SKM-1 treated with dmso at 0.1 percent for 144 hours (cell line): ENCODE data around the gene CCDC142.
"Not testable (repeated sequence)": the region's sequence is repeated elsewhere in the genome, so short reads cannot be mapped to it uniquely, and the experiment has no call there.

Experiments used
- DNase-seq: peaks from one replicate; lab custom pipeline; 2025; ENCODE audit not compliant: unreplicated experiment; lab: John Stamatoyannopoulos, UW

The CCDC142 gene

DNA sequence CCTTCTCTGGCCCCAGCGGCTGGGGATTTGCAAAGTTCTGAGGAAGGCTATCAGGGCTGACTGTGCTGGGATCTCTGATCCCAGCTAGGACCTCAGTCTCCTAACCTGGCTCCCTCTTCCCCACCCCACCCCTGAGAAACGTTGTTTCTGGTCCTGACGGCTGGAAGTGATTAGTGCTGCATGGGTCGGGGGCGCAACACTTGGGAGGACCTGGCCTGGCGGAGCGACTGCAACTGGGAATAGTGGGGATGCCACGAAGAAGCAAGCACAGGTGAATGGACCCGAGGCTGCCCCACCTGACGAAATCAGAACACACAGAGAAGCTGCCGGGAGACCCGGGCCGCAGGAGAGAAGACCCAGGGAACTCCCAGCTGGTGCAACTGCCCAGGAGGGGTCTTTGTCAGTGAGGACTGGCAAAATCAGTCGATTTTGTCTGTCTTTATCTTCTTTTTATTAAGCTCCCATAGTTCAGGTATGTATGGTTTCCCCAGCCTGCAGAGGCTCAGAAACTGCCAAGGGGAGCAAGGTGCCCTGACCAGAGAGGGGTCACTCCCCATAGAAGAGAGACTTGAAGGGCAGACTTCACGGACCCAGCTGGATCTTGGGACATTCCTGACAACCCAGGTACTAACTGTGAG, 17.3 kb upstream of the CCDC142 start:
- no peak for DNase-seq

DNA sequence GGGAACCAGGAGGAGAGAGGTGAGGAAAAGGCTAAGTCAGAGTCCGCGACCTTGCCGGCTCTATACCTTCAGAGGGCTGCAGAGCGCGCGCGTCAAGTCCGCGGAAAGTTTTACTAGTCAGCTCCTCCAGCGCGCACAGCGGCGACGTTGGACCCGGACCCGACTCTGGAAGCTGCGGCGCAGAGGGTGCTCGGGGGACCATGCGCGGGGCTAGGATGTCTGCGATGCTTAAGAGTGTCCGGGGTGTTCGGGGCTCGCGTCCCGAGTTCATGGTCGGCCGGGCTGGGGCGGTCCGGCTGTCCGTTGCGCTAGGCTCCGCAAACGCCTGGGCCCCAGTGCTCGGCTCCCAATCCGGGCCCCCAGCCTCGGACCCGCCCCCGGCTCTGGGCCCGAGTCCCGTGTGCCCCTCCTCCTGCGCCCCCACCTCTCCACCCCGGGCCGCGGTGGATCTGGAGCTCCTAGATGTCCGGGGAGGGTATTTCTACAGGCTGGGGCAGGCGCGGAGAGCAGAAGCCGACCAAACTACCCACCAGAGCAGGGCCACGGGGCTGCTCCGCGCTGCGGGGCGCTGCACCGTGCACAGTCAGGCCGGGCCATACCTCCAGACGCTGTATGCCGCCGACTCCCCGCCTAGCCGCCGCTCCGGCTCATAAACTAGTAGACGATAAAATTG, 16.6 kb upstream of the CCDC142 start, which contains the start of gene LBX2:
TSS of gene LBX2 (minus strand) at position 337 of the 673 bp plus-strand sequence. CDS start at position 271, 66 bp downstream.
- DNase-seq, result no peak

DNA sequence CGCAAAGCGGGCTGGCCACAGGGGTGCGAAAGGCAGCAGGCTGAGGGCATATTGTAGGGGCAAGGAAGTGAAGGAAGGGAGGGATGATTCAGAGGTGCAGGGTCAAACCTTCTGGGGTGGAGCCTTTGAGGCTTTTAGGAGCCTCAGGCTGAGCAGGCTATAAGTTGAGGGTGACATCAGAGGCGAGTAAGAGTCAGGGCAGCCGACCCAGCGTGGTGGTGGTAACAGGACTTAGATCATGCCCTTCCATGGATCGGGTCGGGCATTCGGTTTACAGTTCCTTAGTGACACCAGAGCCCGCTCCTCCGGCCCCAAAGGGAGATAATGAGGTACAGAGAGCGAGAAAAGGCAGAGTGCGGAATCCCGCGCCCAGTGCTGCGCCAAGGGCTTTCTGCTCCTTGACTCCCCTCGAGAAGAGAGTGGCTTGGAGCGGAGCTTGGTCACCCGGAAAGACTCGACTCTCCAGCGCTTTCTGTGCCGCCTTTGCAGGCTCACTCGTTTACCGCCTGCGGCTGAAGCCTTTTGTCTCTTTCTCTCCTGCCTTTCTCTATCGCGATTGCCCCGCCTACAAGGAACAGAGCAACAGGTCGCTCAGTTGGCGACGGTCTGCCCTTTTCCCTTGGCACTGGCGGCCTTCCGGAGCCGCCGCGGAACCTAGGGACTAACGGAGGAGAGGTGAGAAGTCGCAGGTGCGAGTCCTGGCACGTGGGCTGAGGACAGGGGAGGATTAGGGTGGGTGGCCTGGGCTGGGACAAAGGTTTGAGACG, 15.9 kb upstream of the CCDC142 start:
- DNase-seq, result no peak

DNA sequence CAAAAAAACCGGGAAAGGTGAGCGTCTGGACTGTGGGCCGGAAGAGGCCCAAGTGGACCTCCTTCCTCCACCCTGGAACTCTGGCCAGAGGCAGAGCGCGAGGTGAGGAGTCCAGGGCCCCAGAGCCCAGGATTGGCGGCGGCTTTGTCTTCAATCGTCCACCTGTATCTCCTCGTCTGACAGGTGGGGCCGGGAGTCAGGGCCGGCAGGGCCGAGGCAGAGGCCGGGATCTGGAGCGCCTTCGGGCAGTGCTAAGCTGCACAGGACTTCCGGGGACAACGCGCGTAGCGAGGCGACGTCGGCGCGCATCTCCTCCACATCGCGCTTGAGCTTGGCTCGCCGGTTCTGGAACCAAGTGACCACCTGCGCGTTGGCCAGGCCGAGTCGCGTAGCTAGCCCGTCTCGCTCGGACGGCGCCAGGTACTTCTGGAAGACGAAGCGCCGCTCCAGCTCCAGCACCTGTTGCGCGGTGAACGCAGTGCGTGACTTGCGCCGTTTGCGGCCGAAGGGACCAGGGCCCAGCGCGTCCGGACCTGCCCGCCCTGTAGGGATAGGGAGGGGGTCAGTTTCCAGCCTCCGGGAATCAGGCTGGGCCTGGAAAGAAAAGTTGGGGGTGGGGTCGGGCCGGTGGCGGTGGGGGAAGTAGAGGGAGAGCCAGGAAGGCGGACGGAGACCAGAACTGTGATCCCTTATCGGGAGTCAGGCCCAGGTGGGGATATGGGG, 15.1 kb upstream of the CCDC142 start:
- no peak for DNase-seq

DNA sequence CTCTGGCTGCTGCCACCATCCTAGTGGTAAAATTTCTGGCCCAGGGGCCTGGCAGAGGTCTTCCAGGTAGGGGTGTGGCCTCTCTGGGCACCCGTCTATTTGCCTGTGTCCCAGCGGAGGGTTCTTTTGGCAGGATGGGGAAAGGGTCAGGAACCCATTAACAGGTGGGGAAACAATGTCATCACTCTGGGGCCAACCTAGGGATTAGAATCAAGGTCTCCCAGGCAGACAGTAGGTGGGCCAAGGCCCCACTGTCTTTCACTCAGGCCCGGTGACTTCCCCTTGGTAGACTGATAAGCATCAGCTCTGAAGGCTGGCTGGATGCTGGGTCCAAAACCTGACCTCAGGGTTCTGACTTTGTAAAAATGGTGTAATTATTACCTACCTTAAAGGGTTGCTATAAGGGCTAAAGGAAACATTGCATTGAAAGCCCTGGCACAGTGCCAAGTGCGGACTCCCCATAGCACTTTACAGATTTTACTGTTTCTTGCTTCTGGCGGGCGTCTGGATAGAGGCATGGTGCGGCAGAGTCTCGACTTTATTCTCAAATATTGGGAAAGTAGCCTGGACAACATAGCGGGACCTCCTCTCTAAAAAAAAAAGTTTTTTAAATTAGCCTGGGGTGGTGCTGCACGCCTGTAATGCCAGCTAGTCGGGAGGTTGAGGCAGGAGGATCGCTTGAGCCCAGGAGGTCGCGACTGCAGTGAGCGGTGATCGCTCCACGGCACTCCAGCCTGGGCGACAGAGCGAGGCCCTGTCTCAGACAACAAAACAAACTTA, 14.4 kb upstream of the CCDC142 start:
- DNase-seq, result no peak

DNA sequence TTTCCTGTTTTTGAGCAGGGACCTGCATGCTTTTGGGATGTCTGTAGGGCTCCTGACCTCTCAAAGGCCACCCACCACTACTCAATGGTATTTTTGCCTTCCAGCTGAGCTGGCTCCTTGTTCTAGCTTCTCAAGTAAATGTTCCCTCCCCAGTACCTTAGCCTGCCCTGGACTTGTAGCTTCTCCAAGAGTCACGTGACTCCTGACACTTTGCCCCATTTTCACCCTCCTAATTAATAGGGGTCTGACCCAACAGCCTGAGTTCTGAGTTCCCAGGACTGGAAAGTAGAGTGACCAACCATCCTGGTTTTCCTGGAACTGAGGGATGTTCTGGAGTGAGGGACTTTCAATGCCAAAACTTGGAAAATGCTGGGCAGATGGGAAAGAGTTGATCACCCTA, 12.6 kb upstream of the CCDC142 start:
- DNase-seq, result no peak

DNA sequence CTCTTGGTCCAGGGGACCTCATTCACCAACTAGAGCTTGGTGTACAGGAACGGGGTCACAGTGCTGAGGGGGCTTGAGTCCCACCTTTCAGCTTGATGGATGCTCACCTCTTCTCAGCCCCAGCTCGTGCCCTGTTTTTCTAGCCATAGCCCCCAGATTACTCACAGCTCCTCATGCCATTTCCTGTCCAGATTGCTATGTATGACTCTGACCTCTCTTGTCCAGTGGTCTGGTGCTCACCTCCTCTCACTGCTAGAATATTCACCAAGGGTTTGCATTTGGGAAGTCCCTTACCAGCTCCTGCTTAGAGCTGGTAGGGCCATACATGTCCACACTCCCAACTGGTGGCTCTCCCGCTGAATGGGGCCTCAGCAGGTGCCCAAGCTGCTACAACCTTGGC, 10.7 kb upstream of the CCDC142 start:
- no peak for DNase-seq

DNA sequence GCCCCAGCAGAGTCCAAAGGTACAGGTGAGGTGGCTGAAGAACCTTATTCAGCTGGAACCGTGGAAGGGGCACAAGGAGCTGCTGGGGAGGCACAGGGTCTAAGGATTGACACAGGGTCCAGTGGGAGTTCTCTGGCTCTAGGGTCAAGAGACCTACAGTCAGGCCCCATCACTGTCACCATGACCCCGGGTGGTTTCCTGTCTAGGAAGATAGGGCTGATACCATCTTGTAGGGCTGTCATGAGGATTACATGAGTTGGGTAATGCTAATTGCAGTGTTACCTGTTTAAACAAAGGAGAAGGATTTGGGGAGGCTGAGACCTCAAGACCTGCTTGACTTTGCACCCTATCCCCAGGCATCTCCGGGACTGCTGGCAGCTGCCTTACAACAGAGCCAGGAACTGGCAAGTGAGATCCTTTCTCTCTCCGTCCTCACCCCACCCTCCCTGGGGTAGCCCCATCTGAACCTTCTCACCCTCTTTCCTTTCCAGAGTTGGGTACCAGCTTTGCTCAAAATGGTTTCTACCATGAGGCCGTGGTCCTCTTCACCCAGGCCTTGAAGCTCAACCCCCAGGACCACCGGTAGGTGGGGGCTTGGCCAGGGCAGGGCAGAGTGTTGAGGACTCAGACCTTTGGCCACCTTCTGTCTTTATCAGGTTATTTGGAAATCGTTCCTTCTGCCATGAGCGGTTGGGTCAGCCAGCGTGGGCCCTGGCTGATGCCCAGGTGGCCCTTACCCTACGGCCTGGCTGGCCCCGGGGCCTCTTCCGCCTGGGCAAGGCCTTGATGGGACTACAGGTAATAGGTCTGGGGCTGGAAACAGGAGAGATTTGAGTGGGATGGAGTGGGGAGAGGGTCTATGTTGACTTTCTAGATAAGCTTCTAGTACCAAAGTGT, 9.1 kb upstream of the CCDC142 start:
- no peak for DNase-seq

DNA sequence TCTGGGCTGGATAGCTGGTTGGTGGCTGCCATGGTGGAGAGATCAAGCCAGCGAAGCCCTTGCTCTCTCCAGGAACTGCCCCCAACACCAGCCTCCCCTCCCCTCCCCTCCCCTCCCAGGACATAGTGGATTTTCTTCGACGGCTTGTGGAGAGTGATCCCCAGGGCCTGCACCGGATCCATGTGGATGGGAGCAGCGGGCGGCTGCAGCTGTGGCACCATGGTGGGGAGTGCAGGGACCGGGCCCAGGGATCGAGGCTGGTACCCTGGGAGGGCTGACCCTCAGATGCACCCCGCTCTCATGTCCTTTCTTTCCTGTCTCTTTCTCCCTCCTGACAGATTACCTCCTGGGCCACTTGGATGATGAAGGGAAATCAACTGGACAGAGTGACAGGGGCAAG, 7.1 kb upstream of the CCDC142 start:
- DNase-seq, result no peak

DNA sequence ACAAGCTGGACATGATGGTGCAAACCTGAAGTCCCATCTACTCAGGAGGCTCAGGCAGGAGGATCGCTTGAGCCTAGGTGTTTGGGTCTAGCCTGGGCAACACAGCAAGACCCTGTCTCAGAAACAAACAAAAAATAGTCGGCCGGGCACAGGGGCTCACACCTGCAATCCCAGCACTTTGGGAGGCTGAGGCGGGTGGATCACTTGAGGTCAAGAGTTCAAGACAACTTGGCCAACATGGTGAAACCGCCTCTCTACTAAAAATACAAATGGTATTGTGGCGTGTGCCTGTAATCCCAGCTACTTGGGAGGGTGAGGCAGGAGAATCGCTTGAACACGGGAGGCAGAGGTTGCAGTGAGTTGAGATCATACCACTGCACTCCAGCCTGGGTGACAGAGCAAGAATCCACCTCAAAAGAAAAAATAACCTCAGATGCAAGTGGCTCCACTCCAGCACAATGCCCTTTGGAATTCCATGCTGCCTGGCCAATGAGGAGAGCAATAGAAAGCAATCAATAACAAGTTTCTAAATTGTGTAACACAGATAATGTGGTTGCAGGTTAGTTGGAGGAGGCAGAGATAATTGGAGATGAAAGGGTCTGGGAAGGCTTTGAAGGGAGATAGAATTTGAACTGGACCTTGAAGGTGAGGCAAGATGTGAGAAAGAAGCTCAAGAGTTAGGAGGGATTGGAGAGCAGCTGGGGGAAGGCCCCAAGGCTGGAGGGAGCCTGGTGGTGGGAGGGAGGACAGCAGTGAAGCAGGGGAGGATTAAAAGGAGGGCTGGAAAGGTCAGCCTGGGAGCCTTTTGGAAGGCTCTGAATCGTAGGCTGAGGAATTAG, 6.1 kb upstream of the CCDC142 start:
- DNase-seq, result no peak

DNA sequence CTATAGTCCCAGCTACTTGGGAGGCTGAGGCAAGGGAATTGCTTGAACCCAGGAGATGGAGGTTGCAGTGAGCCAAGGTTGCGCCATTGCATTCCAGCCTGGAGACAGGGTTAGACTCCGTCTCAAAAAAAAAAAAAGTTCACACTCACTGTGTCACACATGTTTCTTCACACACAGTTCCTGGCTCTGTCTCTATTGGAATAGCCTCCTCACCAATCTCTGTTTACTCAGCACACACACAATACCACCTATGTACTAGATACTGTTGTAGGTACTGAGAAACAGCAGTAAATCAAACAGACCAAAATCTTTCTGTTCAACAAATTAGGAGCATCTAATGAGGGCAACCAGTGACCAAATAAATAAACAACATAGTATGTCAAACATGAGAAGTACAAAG, 3.3 kb upstream of the CCDC142 start:
- no peak for DNase-seq

DNA sequence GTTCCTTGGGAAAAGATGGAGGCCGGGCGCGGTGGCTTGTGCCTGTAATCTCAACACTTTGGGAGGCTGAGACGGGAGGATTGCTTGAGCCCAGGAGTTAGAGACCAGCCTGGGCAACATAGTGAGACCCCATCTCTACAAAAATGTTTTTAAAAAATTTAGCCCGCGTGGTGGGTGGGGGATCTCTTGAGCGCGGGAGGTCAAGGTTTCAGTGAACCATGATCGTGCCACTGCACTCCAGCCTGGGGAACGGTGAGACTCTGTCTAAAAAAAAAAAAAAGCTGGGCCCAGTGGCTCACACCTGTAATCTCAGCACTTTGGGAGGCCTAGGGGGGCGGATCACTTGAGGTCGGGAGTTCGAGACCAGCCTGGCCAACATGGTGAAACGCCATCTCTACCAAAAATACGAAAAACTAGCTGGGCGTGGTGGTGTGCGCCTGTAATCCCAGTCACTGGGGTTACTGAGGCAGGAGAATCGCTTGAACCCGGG, 922 bp upstream of the CCDC142 start:
- not testable (repeated sequence) for DNase-seq

DNA sequence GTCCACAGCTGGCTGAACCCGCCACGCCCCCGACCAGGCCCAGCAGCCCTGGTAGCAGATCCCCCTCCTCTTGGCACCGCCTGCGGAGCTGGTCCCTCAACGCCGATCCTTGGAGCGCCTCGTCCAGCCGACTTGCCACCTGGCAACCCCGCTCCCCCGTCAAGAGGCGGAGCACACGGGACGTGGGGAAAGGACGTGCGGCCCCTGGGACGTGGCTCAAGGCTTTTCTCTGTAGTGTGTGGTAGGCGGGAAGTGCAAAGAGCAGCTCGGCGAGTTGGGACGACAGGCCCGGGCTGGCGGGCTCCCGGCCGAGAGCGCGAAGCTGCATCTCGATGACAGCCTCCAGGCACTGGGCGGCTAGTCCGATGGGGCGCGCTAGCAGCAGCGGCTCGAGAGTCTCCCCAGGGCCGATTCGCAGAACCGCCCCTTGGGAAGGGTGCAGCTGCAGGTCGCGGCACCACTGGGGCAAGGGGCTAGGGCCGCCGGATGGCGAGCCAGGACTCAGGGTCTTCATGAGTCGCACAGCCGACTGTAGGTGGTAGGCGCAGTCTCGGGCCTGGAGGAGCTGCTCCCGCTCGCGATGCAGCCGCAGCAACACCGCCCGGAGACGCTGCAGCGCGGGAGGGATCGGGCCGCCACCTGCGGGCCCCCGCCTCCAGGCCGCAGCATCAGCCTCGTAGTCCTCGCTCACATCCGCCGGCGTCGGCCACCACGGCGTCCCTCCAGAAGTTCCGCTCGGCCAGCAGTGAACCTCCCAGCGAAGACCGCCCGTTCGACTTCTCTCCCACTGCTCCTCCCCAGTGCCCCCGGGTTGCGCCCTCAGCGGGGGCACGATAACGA, 617 bp downstream of the CCDC142 start:
- peak; percentile 24 for DNase-seq

DNA sequence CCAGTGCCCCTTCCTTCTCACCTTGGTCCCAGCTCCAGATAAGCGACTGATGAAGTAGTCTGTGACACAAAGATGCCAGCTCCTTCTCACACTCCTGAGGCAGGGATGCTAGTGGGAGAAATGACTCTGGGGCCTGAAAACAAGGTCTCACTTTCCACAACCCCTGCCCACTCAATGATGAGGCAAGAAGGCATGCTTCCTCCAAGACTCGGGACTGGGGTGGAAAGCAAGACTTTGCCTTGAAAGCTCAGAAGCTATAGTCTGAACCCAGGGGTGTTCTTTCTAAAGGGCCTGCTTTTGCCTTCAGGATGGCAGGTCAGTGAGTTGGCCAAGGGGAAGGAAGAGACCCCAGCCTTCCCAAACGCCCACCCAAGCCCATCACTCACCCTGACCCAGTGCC, 1.4 kb downstream of the CCDC142 start:
- no peak for DNase-seq

DNA sequence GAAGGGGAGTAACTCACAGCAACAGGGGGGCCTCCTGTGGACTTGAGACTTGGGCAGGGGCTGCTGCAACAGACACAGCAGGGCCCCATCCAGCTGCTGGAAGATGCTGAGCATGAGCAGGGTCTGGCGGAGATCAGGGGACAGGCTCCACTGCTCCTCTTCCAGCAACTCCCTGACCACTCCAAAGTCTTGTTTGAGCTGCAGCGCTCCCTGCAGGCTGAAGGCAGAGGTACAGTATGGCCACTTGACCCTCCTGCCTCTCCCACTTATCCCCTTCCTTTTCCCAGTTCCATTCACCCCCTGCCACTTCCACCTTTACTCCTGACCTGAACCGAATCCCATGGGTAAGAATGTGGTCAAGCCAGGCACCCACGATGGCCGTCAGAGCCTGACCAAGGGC, 7.9 kb downstream of the CCDC142 start:
- no peak for DNase-seq

DNA sequence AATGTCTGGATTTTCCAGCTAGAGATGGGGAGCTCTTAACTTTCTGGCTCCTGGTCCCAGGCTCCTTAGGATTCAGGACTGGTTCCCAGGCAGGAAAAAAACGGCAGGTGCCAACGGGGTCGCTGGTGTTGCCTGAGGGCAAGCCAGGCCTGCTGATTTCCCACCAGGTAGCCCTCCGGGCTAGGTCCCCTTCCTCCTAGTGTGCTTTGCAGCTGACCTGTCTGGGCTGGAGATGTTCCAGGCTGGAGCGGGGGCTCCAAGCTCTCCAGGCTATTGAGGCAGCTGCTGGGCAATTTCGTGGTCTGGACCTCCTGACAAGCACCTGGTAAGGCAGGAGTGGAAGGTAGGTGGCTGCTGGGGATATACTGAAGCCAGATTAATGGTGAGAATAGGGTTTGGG, 8.3 kb downstream of the CCDC142 start:
- no peak for DNase-seq

DNA sequence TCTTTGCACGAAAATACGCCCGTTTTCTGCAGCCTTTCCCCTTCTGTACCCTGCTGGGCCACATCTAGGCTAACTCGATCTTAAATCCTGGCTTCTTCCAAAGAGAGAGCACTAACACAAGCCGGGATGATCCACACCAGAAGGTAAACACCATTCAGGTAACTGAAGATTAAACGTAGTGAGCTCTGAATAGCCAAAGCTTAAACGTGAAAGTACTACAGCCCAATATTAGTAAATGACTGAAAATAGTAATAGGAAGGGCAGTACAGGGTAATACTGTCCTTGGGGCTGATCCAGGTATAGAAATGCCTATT, 9.9 kb downstream of the CCDC142 start:
- DNase-seq, result no peak
